ENCODE results near the gene ANKRD44. TPM values are rescaled to one million over a fixed set of nuclear protein-coding genes. Genes with fewer than 3 reads are reported as not detected.

Gene ANKRD44
- total RNA-seq, 1 donor from 2014 or later: 12.0 TPM

GRCh38 chr2:197264332-197264731 lies 46.2 kb downstream of the ANKRD44 start:
- no peak for TF ChIP-seq CTCF (IDR thresholded peaks at IDR 0.05; ENCODE audit: partially characterized antibody, unreplicated experiment)
- Mint-ChIP-seq H3K27me3 (ENCODE audit: unreplicated experiment) (no peaks in the 10 kb centered on the region), H3K36me3 (ENCODE audit: unreplicated experiment) (no peaks in the 10 kb centered on the region), H3K9me3 (ENCODE audit: unreplicated experiment) (no peaks in the 10 kb centered on the region), H3K4me3 (ENCODE audit: unreplicated experiment) (no peak overlapping the region), H3K27ac (ENCODE audit: unreplicated experiment) (no peak overlapping the region), H3K4me1 (ENCODE audit: low read depth, unreplicated experiment) (peaks cover 4% of the 10 kb centered on the region)
- DNase-seq: no peak

- DNase-seq: no peak
- no peaks in the 10 kb centered on the region for H3K27me3 Mint-ChIP-seq (ENCODE audit: unreplicated experiment)
- H3K27ac Mint-ChIP-seq (ENCODE audit: unreplicated experiment): no peak overlapping the region
- no peaks in the 10 kb centered on the region for H3K36me3 Mint-ChIP-seq (ENCODE audit: unreplicated experiment)
- no peak for TF ChIP-seq CTCF (IDR thresholded peaks at IDR 0.05; ENCODE audit: partially characterized antibody, unreplicated experiment)
- peaks cover 4% of the 10 kb centered on the region for H3K4me1 Mint-ChIP-seq (ENCODE audit: low read depth, unreplicated experiment)
- no peaks in the 10 kb centered on the region for H3K9me3 Mint-ChIP-seq (ENCODE audit: unreplicated experiment)
- no peak overlapping the region for H3K4me3 Mint-ChIP-seq (ENCODE audit: unreplicated experiment)
Observed at GRCh38 chr2:197263077-197263476, 47.5 kb downstream of the ANKRD44 start.

- Mint-ChIP-seq H3K9me3 (ENCODE audit: unreplicated experiment) (no peaks in the 10 kb centered on the region), H3K4me3 (ENCODE audit: unreplicated experiment) (no peak overlapping the region), H3K4me1 (ENCODE audit: low read depth, unreplicated experiment) (peaks cover 4% of the 10 kb centered on the region), H3K27me3 (ENCODE audit: unreplicated experiment) (no peaks in the 10 kb centered on the region), H3K36me3 (ENCODE audit: unreplicated experiment) (no peaks in the 10 kb centered on the region), H3K27ac (ENCODE audit: unreplicated experiment) (no peak overlapping the region)
- TF ChIP-seq CTCF (IDR thresholded peaks at IDR 0.05; ENCODE audit: partially characterized antibody, unreplicated experiment): no peak
- DNase-seq: no peak
Observed at GRCh38 chr2:197261808-197262226, 48.8 kb downstream of the ANKRD44 start.

DNA sequence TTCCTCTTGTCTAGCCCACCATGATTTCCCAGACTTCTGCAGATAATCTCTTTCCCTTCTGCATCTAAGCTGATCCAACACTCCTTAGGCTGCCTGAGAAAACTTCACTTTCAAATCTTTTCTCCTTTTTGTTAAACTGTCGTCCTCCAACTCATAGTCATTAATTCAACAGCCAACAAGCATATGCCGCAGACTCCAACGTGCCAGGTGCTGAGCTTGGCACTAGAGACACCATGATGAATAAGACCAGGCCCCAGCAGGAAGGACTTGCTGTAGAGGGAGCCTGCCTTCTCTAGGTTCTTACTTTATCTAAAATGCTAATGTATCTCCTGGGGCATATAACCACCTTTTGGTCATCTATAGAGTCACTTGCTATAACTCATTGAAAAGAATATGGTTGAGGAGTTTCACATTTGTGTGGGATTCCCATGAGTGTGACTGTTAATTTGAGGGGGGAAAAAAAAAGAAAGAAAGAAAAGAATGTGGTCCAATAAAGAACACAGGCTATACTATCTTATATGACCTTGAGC lies 51.0 kb downstream of the ANKRD44 start:
- H3K4me1 Mint-ChIP-seq (ENCODE audit: low read depth, unreplicated experiment): peaks cover 7% of the 10 kb centered on the region
- H3K4me3 Mint-ChIP-seq (ENCODE audit: unreplicated experiment): no peak overlapping the region
- no peaks in the 10 kb centered on the region for H3K36me3 Mint-ChIP-seq (ENCODE audit: unreplicated experiment)
- DNase-seq: no peak
- no peaks in the 10 kb centered on the region for H3K27me3 Mint-ChIP-seq (ENCODE audit: unreplicated experiment)
- no peak for TF ChIP-seq CTCF (IDR thresholded peaks at IDR 0.05; ENCODE audit: partially characterized antibody, unreplicated experiment)
- H3K27ac Mint-ChIP-seq (ENCODE audit: unreplicated experiment): no peak overlapping the region
- H3K9me3 Mint-ChIP-seq (ENCODE audit: unreplicated experiment): no peaks in the 10 kb centered on the region

GRCh38 chr2:197258580-197258979 lies 52.0 kb downstream of the ANKRD44 start:
- no peaks in the 10 kb centered on the region for H3K27me3 Mint-ChIP-seq (ENCODE audit: unreplicated experiment)
- H3K4me3 Mint-ChIP-seq (ENCODE audit: unreplicated experiment): no peak overlapping the region
- TF ChIP-seq CTCF (IDR thresholded peaks at IDR 0.05; ENCODE audit: partially characterized antibody, unreplicated experiment): no peak

More at GRCh38 chr2:197258580-197258979, 52.0 kb downstream of the ANKRD44 start:
- H3K27ac Mint-ChIP-seq (ENCODE audit: unreplicated experiment): no peak overlapping the region
- peaks cover 7% of the 10 kb centered on the region for H3K4me1 Mint-ChIP-seq (ENCODE audit: low read depth, unreplicated experiment)
- no peaks in the 10 kb centered on the region for H3K9me3 Mint-ChIP-seq (ENCODE audit: unreplicated experiment)
- no peaks in the 10 kb centered on the region for H3K36me3 Mint-ChIP-seq (ENCODE audit: unreplicated experiment)
- no peak for DNase-seq
